Right atrium auricular region (tissue), 2 donors: ENCODE results near the gene BMX. TPM values are rescaled to one million over a fixed set of nuclear protein-coding genes. Genes with fewer than 3 reads are reported as not detected.

Experiments
- DNase-seq: peaks from one replicate; pipeline ENCODE4 v3.0.0-alpha.2; 2019; ENCODE audit warnings: low spot score
- H3K27ac ChIP-seq, 2 donors: fragments of 200-600 bp; sonication (generic); 1 replicate in 1 of 2; 2 replicates in 1 of 2; pipeline ENCODE4 v1.5.1; 2016 to 2019
- H3K27me3 ChIP-seq, 2 donors: fragments of 200-600 bp; sonication (generic); one replicate each; pipeline versions ENCODE4 v1.5.1 to v1.6.0; 2017 to 2019
- H3K36me3 ChIP-seq: fragments of 200-600 bp; sonication (generic); one replicate; pipeline ENCODE4 v1.5.1; 2016
- H3K4me1 ChIP-seq, 2 donors: fragments of 200-600 bp; sonication (generic); one replicate each; pipeline versions ENCODE4 v1.5.1 to v1.6.0; 2017 to 2019
- H3K4me3 ChIP-seq, 2 donors: fragments of 200-600 bp; sonication (generic); 1 replicate in 1 of 2; 2 replicates in 1 of 2; pipeline ENCODE4 v1.5.1; 2017 to 2019; ENCODE audit warnings: mild to moderate bottlenecking in 1 of 2, moderate library complexity in 1 of 2
- H3K9me3 ChIP-seq, 2 donors: fragments of 200-600 bp; sonication (generic); one replicate each; pipeline ENCODE4 v1.5.1; 2019
- CTCF ChIP-seq, 2 donors: fragments of 200-600 bp; sonication (generic); IDR thresholded peaks; one replicate each; pipeline ENCODE4 v1.5.1; 2019; ENCODE audit warnings: antibody characterized with exemption in 2 of 2
- total RNA-seq, 2 donors: library from RNA; depleted of rRNA; stranded (reverse); fragments of >200 nt; gene quantifications; one replicate each; pipeline ENCODE4 v1.1.0, GENCODE V29; 2016

The BMX gene
- total RNA-seq, 2 donors from 2014 or later, result 12.9 to 20.1 TPM

GRCh38 chrX:15468036-15468435 is 32.6 kb upstream of the BMX start:
- Histone ChIP-seq H3K4me3 (no peak overlapping the region), H3K36me3 (no peaks in the 10 kb centered on the region), H3K27me3 (no peaks in the 10 kb centered on the region), H3K4me1 (no peaks in the 10 kb centered on the region), H3K9me3 (no peaks in the 10 kb centered on the region), H3K27ac (peak overlapping the region; percentile 22 to 32)
- TF ChIP-seq CTCF (IDR thresholded peaks at IDR 0.05), result peak; percentile 15 to 54
- DNase-seq, result peak; percentile 64

- Histone ChIP-seq H3K9me3 (no peaks in the 10 kb centered on the region), H3K36me3 (no peaks in the 10 kb centered on the region), H3K4me3 (no peak overlapping the region), H3K27ac (no peak overlapping the region), H3K27me3 (no peaks in the 10 kb centered on the region), H3K4me1 (no peaks in the 10 kb centered on the region)
- DNase-seq, result no peak
- no peak for TF ChIP-seq CTCF (IDR thresholded peaks at IDR 0.05)
These were observed 31.0 kb upstream of the BMX start for GRCh38 chrX:15469613-15470012.

- Histone ChIP-seq H3K27ac (no peak overlapping the region), H3K27me3 (no peaks in the 10 kb centered on the region), H3K4me3 (no peak overlapping the region), H3K9me3 (no peaks in the 10 kb centered on the region), H3K36me3 (no peaks in the 10 kb centered on the region), H3K4me1 (no peaks in the 10 kb centered on the region)
- peak; percentile 72 for DNase-seq
- peak; percentile 54 to 79 for TF ChIP-seq CTCF (IDR thresholded peaks at IDR 0.05)
These were observed 29.6 kb upstream of the BMX start for GRCh38 chrX:15471028-15471427.

GRCh38 chrX:15472531-15472930 is 28.1 kb upstream of the BMX start:
- H3K27me3 ChIP-seq, result no peaks in the 10 kb centered on the region
- H3K27ac ChIP-seq, result no peak overlapping the region
- no peak for DNase-seq
- no peak for TF ChIP-seq CTCF (IDR thresholded peaks at IDR 0.05)
- H3K9me3 ChIP-seq, result no peaks in the 10 kb centered on the region
- H3K4me3 ChIP-seq, result no peak overlapping the region
- no peaks in the 10 kb centered on the region for H3K4me1 ChIP-seq
- no peaks in the 10 kb centered on the region for H3K36me3 ChIP-seq

DNA sequence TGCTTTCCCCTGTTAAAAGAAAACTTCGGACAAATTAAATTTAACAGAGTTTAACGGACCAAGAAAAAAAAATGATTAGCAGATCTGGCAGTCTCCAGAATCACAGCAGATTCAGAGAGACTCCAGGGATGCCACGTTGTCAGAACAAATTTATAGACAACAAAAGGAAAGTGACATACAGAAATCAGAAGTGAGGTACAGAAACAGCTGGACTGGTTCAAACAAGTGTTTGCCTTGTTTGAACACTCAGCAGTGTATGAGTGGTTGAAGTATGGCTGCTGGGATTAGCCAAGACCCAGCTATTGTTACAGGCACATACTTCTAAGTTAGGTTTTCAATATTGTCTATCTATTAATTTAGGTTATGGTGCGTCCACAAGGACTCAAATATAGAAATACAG is 26.6 kb upstream of the BMX start:
- no peak for TF ChIP-seq CTCF (IDR thresholded peaks at IDR 0.05)
- no peak overlapping the region for H3K27ac ChIP-seq

GRCh38 chrX:15475021-15475420 is 25.6 kb upstream of the BMX start:
- peaks cover 5% of the 10 kb centered on the region for H3K36me3 ChIP-seq
- no peak for TF ChIP-seq CTCF (IDR thresholded peaks at IDR 0.05)
- no peaks in the 10 kb centered on the region for H3K9me3 ChIP-seq
- no peak overlapping the region for H3K4me3 ChIP-seq
- H3K4me1 ChIP-seq, result no peaks in the 10 kb centered on the region
- H3K27me3 ChIP-seq, result no peaks in the 10 kb centered on the region
- no peak for DNase-seq
- peak overlapping the region; percentile 1 to 31 for H3K27ac ChIP-seq

More for the DNA sequence above, 26.6 kb upstream of the BMX start:
- Histone ChIP-seq H3K4me3 (no peak overlapping the region), H3K36me3 (peaks cover 5% of the 10 kb centered on the region), H3K4me1 (no peaks in the 10 kb centered on the region), H3K9me3 (no peaks in the 10 kb centered on the region), H3K27me3 (no peaks in the 10 kb centered on the region)
- DNase-seq, result no peak
